H9 (cell line): ENCODE results near the gene WNT2. TPM values are rescaled to one million over a fixed set of nuclear protein-coding genes. Genes with fewer than 3 reads are reported as not detected.

ENCODE experiments used
- DNase-seq: peaks from one replicate; pipeline ENCODE4 v3.0.0-alpha.2; 2017
- H2AFZ ChIP-seq: one replicate; pipeline ENCODE4 v1.6.1; 2013; ENCODE audit warnings: mild to moderate bottlenecking, low read length, control low read depth, moderate library complexity
- H2AK5ac ChIP-seq: 2 replicates; pipeline ENCODE4 v1.6.1; 2013; ENCODE audit warnings: low read length, control low read depth, mixed read lengths; ENCODE audit not compliant: insufficient read length
- H2BK120ac ChIP-seq: one replicate; pipeline ENCODE4 v1.6.1; 2013; ENCODE audit warnings: low read depth, mild to moderate bottlenecking, low read length, control low read depth, inconsistent platforms; ENCODE audit not compliant: poor library complexity, severe bottlenecking
- H2BK12ac ChIP-seq: 2 replicates; pipeline ENCODE4 v1.6.1; 2013; ENCODE audit warnings: low read length, control low read depth, mixed read lengths, low read depth; ENCODE audit not compliant: insufficient read length
- H2BK15ac ChIP-seq: 2 replicates; pipeline ENCODE4 v1.6.1; 2013; ENCODE audit warnings: low read depth, low read length, control low read depth
- H2BK20ac ChIP-seq: one replicate; pipeline ENCODE4 v1.6.1; 2013; ENCODE audit warnings: low read depth, mild to moderate bottlenecking, low read length, control low read depth, inconsistent platforms; ENCODE audit not compliant: poor library complexity, severe bottlenecking
- H2BK5ac ChIP-seq: 2 replicates; pipeline ENCODE4 v1.6.1; 2013; ENCODE audit warnings: low read length, control low read depth, mixed read lengths; ENCODE audit not compliant: insufficient read length
- H3K14ac ChIP-seq: 2 replicates; pipeline ENCODE4 v1.6.1; 2013; ENCODE audit warnings: low read length, control low read depth; ENCODE audit not compliant: insufficient read depth
- H3K18ac ChIP-seq: 2 replicates; pipeline ENCODE4 v1.6.1; 2013; ENCODE audit warnings: low read depth, mild to moderate bottlenecking, mixed read lengths, low read length, control low read depth; ENCODE audit not compliant: insufficient read length
- H3K23ac ChIP-seq: 2 replicates; pipeline ENCODE4 v1.6.1; 2013; ENCODE audit warnings: low read length, control low read depth, mixed read lengths, low read depth; ENCODE audit not compliant: insufficient read length
- H3K23me2 ChIP-seq: 2 replicates; pipeline ENCODE4 v1.6.1; 2013; ENCODE audit warnings: low read depth, mild to moderate bottlenecking, mixed read lengths, low read length, control low read depth; ENCODE audit not compliant: insufficient read length, poor library complexity, severe bottlenecking
- H3K27ac ChIP-seq: 2 replicates; pipeline ENCODE4 v1.5.1; 2013; ENCODE audit warnings: low read length, control low read depth, mixed read lengths, low read depth; ENCODE audit not compliant: insufficient read length
- H3K27me3 ChIP-seq: 2 replicates; pipeline ENCODE4 v1.6.1; 2013; ENCODE audit warnings: low read length, control low read depth, inconsistent platforms; ENCODE audit not compliant: insufficient read depth
- H3K4ac ChIP-seq: 2 replicates; pipeline ENCODE4 v1.6.1; 2013; ENCODE audit warnings: low read depth, mild to moderate bottlenecking, control low read depth, inconsistent platforms, low read length, moderate library complexity
- H3K4me1 ChIP-seq: 2 replicates; pipeline ENCODE4 v1.6.1; 2013; ENCODE audit warnings: low read length, control low read depth, inconsistent platforms; ENCODE audit not compliant: insufficient read depth
- H3K4me2 ChIP-seq: 2 replicates; pipeline ENCODE4 v1.6.1; 2013; ENCODE audit warnings: low read length, control low read depth, mixed read lengths; ENCODE audit not compliant: insufficient read length, insufficient read depth
- H3K56ac ChIP-seq: 2 replicates; pipeline ENCODE4 v1.6.1; 2013; ENCODE audit warnings: low read depth, mild to moderate bottlenecking, mixed read lengths, low read length, control low read depth; ENCODE audit not compliant: insufficient read length
- H3K79me1 ChIP-seq: 2 replicates; pipeline ENCODE4 v1.6.1; 2013; ENCODE audit warnings: low read depth, mild to moderate bottlenecking, moderate library complexity, low read length, control low read depth, inconsistent platforms; ENCODE audit not compliant: insufficient read depth, poor library complexity, severe bottlenecking
- H3K79me2 ChIP-seq: 2 replicates; pipeline ENCODE4 v1.6.1; 2013; ENCODE audit warnings: low read length, control low read depth, inconsistent platforms; ENCODE audit not compliant: insufficient read depth
- H3K9ac ChIP-seq: 2 replicates; pipeline ENCODE4 v1.6.1; 2013; ENCODE audit warnings: low read length, control low read depth, mixed read lengths; ENCODE audit not compliant: insufficient read length; ENCODE audit errors: extremely low read depth
- H3K9me3 ChIP-seq: one replicate; pipeline ENCODE4 v1.6.1; 2013; ENCODE audit warnings: low read depth, low read length, inconsistent platforms; ENCODE audit not compliant: control insufficient read depth
- H3T11ph ChIP-seq: one replicate; pipeline ENCODE4 v1.6.1; 2013; ENCODE audit warnings: mild to moderate bottlenecking, low read length, control low read depth, inconsistent platforms
- H4K20me1 ChIP-seq: one replicate; pipeline ENCODE4 v1.6.1; 2013; ENCODE audit not compliant: control insufficient read depth, insufficient read length, insufficient read depth
- H4K5ac ChIP-seq: 2 replicates; pipeline ENCODE4 v1.6.1; 2013; ENCODE audit warnings: low read depth, mild to moderate bottlenecking, mixed read lengths, low read length, control low read depth; ENCODE audit not compliant: insufficient read length
- H4K8ac ChIP-seq: replicated peaks from 2 replicates; pipeline ENCODE4 v1.6.1; 2013; ENCODE audit warnings: low read length, control low read depth, mixed read lengths, low read depth; ENCODE audit not compliant: insufficient read length
- H4K91ac ChIP-seq: 2 replicates; pipeline ENCODE4 v1.6.1; 2013; ENCODE audit warnings: low read depth, mild to moderate bottlenecking, moderate library complexity, mixed read lengths, low read length, control low read depth; ENCODE audit not compliant: insufficient read length
- H3K27ac Mint-ChIP-seq, 3 experiments: 2 replicates in 2 of 3; 3 replicates in 1 of 3; pipeline ENCODE4 v1.8.0; 2020 to 2021; ENCODE audit warnings: mixed read lengths in 3 of 3, mild to moderate bottlenecking in 1 of 3, moderate library complexity in 1 of 3
- H3K27me3 Mint-ChIP-seq: 2 replicates; pipeline ENCODE4 v1.8.0; 2021; ENCODE audit warnings: low read depth, mild to moderate bottlenecking, moderate library complexity, mixed read lengths
- H3K36me3 Mint-ChIP-seq, 3 experiments: 2 replicates in 2 of 3; 3 replicates in 1 of 3; pipeline ENCODE4 v1.8.0; 2020 to 2021; ENCODE audit warnings: low read depth in 3 of 3, mixed read lengths in 3 of 3; ENCODE audit not compliant: insufficient read depth in 1 of 3
- H3K4me1 Mint-ChIP-seq, 2 experiments: 2 replicates each; pipeline ENCODE4 v1.8.0; 2020; ENCODE audit warnings: mixed read lengths in 2 of 2
- H3K4me3 Mint-ChIP-seq, 2 experiments: 2 replicates in 1 of 2; 3 replicates in 1 of 2; pipeline ENCODE4 v1.8.0; 2020 to 2021; ENCODE audit warnings: mild to moderate bottlenecking in 2 of 2, mixed read lengths in 2 of 2, moderate library complexity in 1 of 2
- H3K9me3 Mint-ChIP-seq, 2 experiments: 2 replicates in 1 of 2; 3 replicates in 1 of 2; pipeline ENCODE4 v1.8.0; 2020; ENCODE audit warnings: mild to moderate bottlenecking in 2 of 2, mixed read lengths in 2 of 2, moderate library complexity in 1 of 2
- CTCF ChIP-seq: fragments of 200-600 bp; sonication (generic); conservative IDR thresholded peaks from 3 replicates; pipeline ENCODE4 v1.8.0; 2021; ENCODE audit warnings: antibody characterized with exemption, mild to moderate bottlenecking
- WGBS: extraction: QIAGEN DNeasy Blood & Tissue Kit; methylation state at CpG from one replicate; pipeline ENCODE4 v1.1.7; 2013; ENCODE audit warnings: missing lambda C conversion rate, low lambda C conversion rate, mixed read lengths; ENCODE audit not compliant: insufficient read length; ENCODE audit errors: extremely low coverage; 5-methylcytosine and 5-hydroxymethylcytosine counted together
- total RNA-seq: library from RNA; stranded (reverse); gene quantifications from 2 replicates; pipeline ENCODE4 v1.2.1, GENCODE V29; 2021

WNT2 gene
- total RNA-seq, 1 experiment from 2014 or later: not detected

- H3K56ac ChIP-seq: no peak overlapping the region
- no peak for DNase-seq
- no peak overlapping the region for H3K4ac ChIP-seq
- no peaks in the 10 kb centered on the region for H3K4me1 Mint-ChIP-seq
- H3K27ac ChIP-seq: no peak overlapping the region
- no peaks in the 10 kb centered on the region for H3K79me1 ChIP-seq
- TF ChIP-seq CTCF: no peak
- no peaks in the 10 kb centered on the region for H4K20me1 ChIP-seq
- no peak overlapping the region for H3K27ac Mint-ChIP-seq
- no peak overlapping the region for H4K5ac ChIP-seq
- H3K9me3 ChIP-seq: no peaks in the 10 kb centered on the region
- H3K9me3 Mint-ChIP-seq: peaks cover 2 to 12% of the 10 kb centered on the region in 2 experiments; a peak in 3 of 5 replicates
- H2BK15ac ChIP-seq: no peak overlapping the region
- no peak overlapping the region for H2BK120ac ChIP-seq
- no peak overlapping the region for H2BK12ac ChIP-seq
- H3K9ac ChIP-seq: no peak overlapping the region
- H2BK5ac ChIP-seq: no peak overlapping the region
- no peak overlapping the region for H2AFZ ChIP-seq
- WGBS: no CpG with 5 or more reads among the region's 5 CpGs
- no peaks in the 10 kb centered on the region for H3K23me2 ChIP-seq
- H2AK5ac ChIP-seq: no peak overlapping the region
- no peak overlapping the region for H2BK20ac ChIP-seq
- H3K27me3 Mint-ChIP-seq: peaks cover 2% of the 10 kb centered on the region; the same call in 1 of the 2 replicates
- H3K4me3 Mint-ChIP-seq: no peak overlapping the region
- no peaks in the 10 kb centered on the region; the same call in 1 of the 2 replicates for H3K4me1 ChIP-seq
- no peaks in the 10 kb centered on the region for H3K27me3 ChIP-seq
- 0 out of 2 replicates have a peak, but pooled peaks cover 2% of the 10 kb centered on the region for H3K79me2 ChIP-seq
- no peak overlapping the region for H4K8ac ChIP-seq
- H3K4me2 ChIP-seq: no peak overlapping the region
- no peak overlapping the region for H3T11ph ChIP-seq
- H3K36me3 Mint-ChIP-seq: peaks cover 0 to 9% (median 2%) of the 10 kb centered on the region in 3 experiments; a peak in 2 of 7 replicates
- H3K18ac ChIP-seq: no peak overlapping the region
- H4K91ac ChIP-seq: no peak overlapping the region
- no peak overlapping the region for H3K14ac ChIP-seq
- H3K23ac ChIP-seq: no peak overlapping the region
Measured at GRCh38 chr7:117249696-117250095, 73.2 kb downstream of the WNT2 start.
